ENCODE measurements around the gene SRD5A2. TPM values are rescaled to one million over a fixed set of nuclear protein-coding genes. Genes with fewer than 3 reads are reported as not detected.
A peak's percentile ranks its signal among the peaks of the same experiment; 100 is the strongest.
"Not testable (repeated sequence)": the region's sequence is repeated elsewhere in the genome, so short reads cannot be mapped to it uniquely, and the experiment has no call there.

SRD5A2 gene
- total and polyA plus RNA-seq, 5 donors: not detected

DNA sequence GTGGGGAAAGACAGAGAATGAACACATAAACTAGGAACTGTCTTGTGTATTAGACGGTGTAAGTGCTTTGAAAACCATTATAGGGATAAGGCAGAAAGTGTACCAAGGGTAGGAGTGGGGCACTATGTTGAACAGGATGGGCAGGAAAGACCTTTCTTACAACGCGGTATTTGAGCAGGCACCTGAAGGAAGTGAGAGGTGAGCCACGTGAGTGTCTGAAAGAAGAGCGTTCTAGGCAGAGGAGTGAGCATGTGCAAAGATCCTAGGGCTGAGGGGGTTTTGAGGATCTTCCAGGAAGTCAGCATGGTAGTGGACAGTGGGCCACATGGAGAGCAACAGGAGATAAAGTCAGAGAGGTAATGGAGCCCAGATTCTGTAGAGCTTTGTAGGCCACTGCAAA, 65.2 kb downstream of the SRD5A2 start:
- Histone ChIP-seq H3K4me1 (ENCODE audit: control insufficient read depth, insufficient read depth, low read length) (no peaks in the 10 kb centered on the region), H3K4me3 (ENCODE audit: low read length) (no peak overlapping the region), H3K27me3 (ENCODE audit: control insufficient read depth, insufficient read depth) (no peaks in the 10 kb centered on the region), H3K9me3 (ENCODE audit: control insufficient read depth, low read length) (no peaks in the 10 kb centered on the region), H3K27ac (ENCODE audit: low read length) (no peak overlapping the region)
- no peak for DNase-seq
- no peak for ATAC-seq
- WGBS: 82% methylated on average over 5 of the region's 5 CpGs
- intact Hi-C loops (cut with DNase I): no loop called here

- no peak overlapping the region for H3K27ac ChIP-seq (ENCODE audit: low read length)
- intact Hi-C loops (cut with DNase I): no loop called here
- H3K4me1 ChIP-seq (ENCODE audit: control insufficient read depth, insufficient read depth, low read length): no peaks in the 10 kb centered on the region
- ATAC-seq (no peak), DNase-seq (no peak)
- no peak overlapping the region for H3K4me3 ChIP-seq (ENCODE audit: low read length)
- no peaks in the 10 kb centered on the region for H3K9me3 ChIP-seq (ENCODE audit: control insufficient read depth, low read length)
- no peaks in the 10 kb centered on the region for H3K27me3 ChIP-seq (ENCODE audit: control insufficient read depth, insufficient read depth)
- 88% methylated on average over 3 of the region's 3 CpGs for WGBS
Observed at GRCh38 chr2:31513553-31513952, 67.2 kb downstream of the SRD5A2 start.

- Histone ChIP-seq H3K27me3 (ENCODE audit: control insufficient read depth, insufficient read depth) (no peaks in the 10 kb centered on the region), H3K4me1 (ENCODE audit: control insufficient read depth, insufficient read depth, low read length) (no peaks in the 10 kb centered on the region), H3K9me3 (ENCODE audit: control insufficient read depth, low read length) (no peaks in the 10 kb centered on the region), H3K4me3 (ENCODE audit: low read length) (no peak overlapping the region), H3K27ac (ENCODE audit: low read length) (no peak overlapping the region)
- ATAC-seq: no peak
- DNase-seq: no peak
- intact Hi-C loops (cut with DNase I): no loop called here
Observed at GRCh38 chr2:31511376-31511775, 69.4 kb downstream of the SRD5A2 start.

- 60% methylated on average over 2 of the region's 2 CpGs for whole genome bisulfite sequencing
- Histone ChIP-seq H3K27me3 (ENCODE audit: control insufficient read depth, insufficient read depth) (no peaks in the 10 kb centered on the region), H3K9me3 (ENCODE audit: control insufficient read depth, low read length) (no peaks in the 10 kb centered on the region), H3K4me3 (ENCODE audit: low read length) (no peak overlapping the region), H3K27ac (ENCODE audit: low read length) (no peak overlapping the region), H3K4me1 (ENCODE audit: control insufficient read depth, insufficient read depth, low read length) (no peaks in the 10 kb centered on the region)
- no peak for DNase-seq
- ATAC-seq: no peak
- intact Hi-C loops (cut with DNase I): no loop called here
Observed at GRCh38 chr2:31505111-31505510, 75.6 kb downstream of the SRD5A2 start.

DNA sequence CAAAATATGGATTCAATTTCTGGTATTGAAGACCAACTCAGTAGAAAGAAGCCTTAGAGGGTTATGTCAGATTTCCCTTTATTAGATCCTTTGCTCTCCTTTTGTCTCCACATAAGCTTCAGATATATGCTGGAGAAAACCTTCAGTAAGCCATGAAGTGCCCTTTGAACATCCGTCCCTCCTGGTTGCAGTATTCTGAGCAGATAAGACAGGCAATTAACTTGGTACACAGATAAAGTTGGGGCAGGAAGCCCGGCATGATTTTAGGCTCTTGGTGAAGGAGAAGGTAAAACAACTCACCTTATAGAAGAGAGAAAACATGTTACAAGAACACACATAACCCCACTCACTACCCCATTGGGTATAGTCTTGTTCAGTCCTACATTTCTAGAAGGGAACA, 76.4 kb downstream of the SRD5A2 start:
- Histone ChIP-seq H3K4me3 (ENCODE audit: low read length) (no peak overlapping the region), H3K9me3 (ENCODE audit: control insufficient read depth, low read length) (no peaks in the 10 kb centered on the region), H3K27me3 (ENCODE audit: control insufficient read depth, insufficient read depth) (no peaks in the 10 kb centered on the region), H3K27ac (ENCODE audit: low read length) (no peak overlapping the region), H3K4me1 (ENCODE audit: control insufficient read depth, insufficient read depth, low read length) (no peaks in the 10 kb centered on the region)
- DNase-seq: no peak
- intact Hi-C loops (cut with DNase I): no loop called here
- 66% methylated on average over 2 of the region's 2 CpGs for WGBS
- no peak for ATAC-seq

GRCh38 chr2:31496451-31496874, 84.3 kb downstream of the SRD5A2 start:
- ATAC-seq; H3K4me3 ChIP-seq (ENCODE audit: low read length); H3K27ac ChIP-seq (ENCODE audit: low read length); H3K9me3 ChIP-seq (ENCODE audit: control insufficient read depth, low read length); intact Hi-C loops (cut with DNase I); H3K4me1 ChIP-seq (ENCODE audit: control insufficient read depth, insufficient read depth, low read length); H3K27me3 ChIP-seq (ENCODE audit: control insufficient read depth, insufficient read depth): not testable (repeated sequence)
- DNase-seq: peak in 1 of 3 donors; percentile 46
- 80% methylated on average over 21 of the region's 21 CpGs for WGBS

GRCh38 chr2:31489339-31489738, 91.4 kb downstream of the SRD5A2 start:
- intact Hi-C loops (cut with DNase I); H3K9me3 ChIP-seq (ENCODE audit: control insufficient read depth, low read length); H3K27me3 ChIP-seq (ENCODE audit: control insufficient read depth, insufficient read depth); ATAC-seq; H3K27ac ChIP-seq (ENCODE audit: low read length); H3K4me3 ChIP-seq (ENCODE audit: low read length); DNase-seq; H3K4me1 ChIP-seq (ENCODE audit: control insufficient read depth, insufficient read depth, low read length): not testable (repeated sequence)
- WGBS: 54% methylated on average over 3 of the region's 3 CpGs

GRCh38 chr2:31483246-31483645, 97.5 kb downstream of the SRD5A2 start:
- intact Hi-C loops (cut with DNase I): no loop called here
- Histone ChIP-seq H3K27ac (ENCODE audit: low read length) (no peak overlapping the region), H3K9me3 (ENCODE audit: control insufficient read depth, low read length) (no peaks in the 10 kb centered on the region), H3K4me3 (ENCODE audit: low read length) (no peak overlapping the region), H3K4me1 (ENCODE audit: control insufficient read depth, insufficient read depth, low read length) (no peaks in the 10 kb centered on the region), H3K27me3 (ENCODE audit: control insufficient read depth, insufficient read depth) (no peaks in the 10 kb centered on the region)
- WGBS: 68% methylated on average over 2 of the region's 2 CpGs
- DNase-seq: no peak
- no peak for ATAC-seq

DNA sequence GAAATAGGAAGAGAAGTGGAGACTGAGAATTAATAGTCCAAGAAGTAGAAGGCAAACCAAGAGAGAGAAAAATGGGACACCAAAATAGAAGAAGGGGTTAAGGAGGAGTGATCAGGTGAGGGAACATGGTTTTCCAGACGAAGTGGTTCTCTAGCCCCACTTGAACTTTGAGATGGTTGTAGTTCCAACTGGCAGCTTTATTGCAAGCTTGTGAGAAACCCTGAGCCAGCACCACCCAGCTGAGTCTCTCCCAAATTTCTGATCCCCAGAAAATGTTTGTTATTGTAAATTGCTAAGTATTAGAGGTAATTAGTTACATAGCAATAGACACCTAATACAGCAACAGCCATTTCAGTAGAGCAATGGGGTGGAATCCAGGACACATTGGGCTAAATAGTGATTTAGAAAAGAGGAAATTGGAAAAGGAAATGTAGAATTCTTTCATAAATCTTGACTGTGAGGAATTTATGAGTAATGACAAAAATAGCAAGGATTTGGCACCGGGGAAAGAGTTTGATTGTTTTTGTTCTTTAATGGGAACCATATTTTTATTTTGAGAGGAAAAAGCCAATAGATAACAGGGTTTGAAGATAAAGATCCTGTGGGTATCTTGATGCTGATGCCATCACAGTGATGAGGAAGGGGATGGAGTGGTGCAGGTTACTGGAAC, 104.1 kb downstream of the SRD5A2 start:
- no peak for ATAC-seq
- DNase-seq: no peak
- intact Hi-C loops (cut with DNase I): no loop called here
- Histone ChIP-seq H3K4me3 (ENCODE audit: low read length) (no peak overlapping the region), H3K9me3 (ENCODE audit: control insufficient read depth, low read length) (no peaks in the 10 kb centered on the region), H3K27ac (ENCODE audit: low read length) (no peak overlapping the region), H3K27me3 (ENCODE audit: control insufficient read depth, insufficient read depth) (no peaks in the 10 kb centered on the region), H3K4me1 (ENCODE audit: control insufficient read depth, insufficient read depth, low read length) (no peaks in the 10 kb centered on the region)
- WGBS: 30% methylated on average over 2 of the region's 2 CpGs

DNA sequence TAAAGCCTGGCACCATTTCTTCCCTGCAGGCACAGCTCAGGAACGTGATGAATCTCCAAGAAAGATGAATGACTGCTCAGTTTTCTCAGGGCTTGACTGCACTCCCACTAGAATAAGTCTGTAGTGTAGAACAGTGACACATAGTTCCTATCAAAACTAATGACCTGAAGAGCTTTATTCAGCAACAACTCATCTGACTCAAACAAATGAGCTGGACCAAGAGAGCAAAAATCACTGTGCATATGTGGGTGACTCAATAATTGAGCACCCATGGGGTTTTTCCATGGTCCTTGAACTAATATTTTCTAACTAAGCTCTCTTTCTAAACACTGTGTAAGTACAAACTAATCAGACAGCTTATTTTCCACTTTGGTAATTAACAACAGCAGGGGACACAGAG, 105.0 kb downstream of the SRD5A2 start:
- no peak for ATAC-seq
- Histone ChIP-seq H3K9me3 (ENCODE audit: control insufficient read depth, low read length) (no peaks in the 10 kb centered on the region), H3K27me3 (ENCODE audit: control insufficient read depth, insufficient read depth) (no peaks in the 10 kb centered on the region), H3K4me3 (ENCODE audit: low read length) (no peak overlapping the region), H3K4me1 (ENCODE audit: control insufficient read depth, insufficient read depth, low read length) (no peaks in the 10 kb centered on the region), H3K27ac (ENCODE audit: low read length) (no peak overlapping the region)
- 22% methylated on average over 1 of the region's 1 CpG for WGBS
- no peak for DNase-seq
- intact Hi-C loops (cut with DNase I): no loop called here

DNA sequence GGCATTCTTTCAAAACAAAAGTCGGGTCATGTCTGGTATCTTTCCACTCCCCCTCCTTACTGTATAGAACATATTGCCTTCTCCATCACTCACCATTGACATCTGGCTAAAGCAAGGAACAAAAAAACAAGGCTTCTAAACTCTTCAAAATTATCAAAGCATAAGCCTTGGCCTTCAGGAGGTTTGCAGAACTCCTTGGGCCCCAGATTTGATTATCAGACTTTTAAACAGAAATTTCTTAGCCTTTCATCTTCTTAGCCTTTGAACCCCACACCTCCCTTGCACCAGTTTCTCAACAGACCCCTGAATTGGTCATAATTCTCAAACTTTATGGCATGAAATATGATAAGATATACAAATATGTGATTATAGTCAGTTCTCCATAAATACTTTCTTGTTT, 106.4 kb downstream of the SRD5A2 start:
- no peak overlapping the region for H3K4me3 ChIP-seq (ENCODE audit: low read length)
- no peak for DNase-seq
- intact Hi-C loops (cut with DNase I): no loop called here
- ATAC-seq: no peak
- H3K4me1 ChIP-seq (ENCODE audit: control insufficient read depth, insufficient read depth, low read length): no peaks in the 10 kb centered on the region
- WGBS: 34% methylated on average over 1 of the region's 1 CpG
- no peaks in the 10 kb centered on the region for H3K27me3 ChIP-seq (ENCODE audit: control insufficient read depth, insufficient read depth)
- H3K9me3 ChIP-seq (ENCODE audit: control insufficient read depth, low read length): no peaks in the 10 kb centered on the region
- H3K27ac ChIP-seq (ENCODE audit: low read length): no peak overlapping the region
